GM18951 (cell line): ENCODE results near the gene KAT6B.

Experiments used
- POLR2A ChIP-seq: IDR thresholded peaks from 4 replicates; pipeline ENCODE4 v1.6.1; 2011; ENCODE audit warnings: mild to moderate bottlenecking; ENCODE audit not compliant: insufficient read length, insufficient read depth; ENCODE audit errors: extremely low read depth
- in situ Hi-C: fragments of 300-500 bp; cut with MboI; formaldehyde crosslinking; loops from one replicate; pipeline ENCODE4 v1.12.0; 2022; ENCODE audit warnings: low sequenced_read_pairs, mixed read lengths, inconsistent platforms; ENCODE audit not compliant: unreplicated experiment

KAT6B gene

DNA sequence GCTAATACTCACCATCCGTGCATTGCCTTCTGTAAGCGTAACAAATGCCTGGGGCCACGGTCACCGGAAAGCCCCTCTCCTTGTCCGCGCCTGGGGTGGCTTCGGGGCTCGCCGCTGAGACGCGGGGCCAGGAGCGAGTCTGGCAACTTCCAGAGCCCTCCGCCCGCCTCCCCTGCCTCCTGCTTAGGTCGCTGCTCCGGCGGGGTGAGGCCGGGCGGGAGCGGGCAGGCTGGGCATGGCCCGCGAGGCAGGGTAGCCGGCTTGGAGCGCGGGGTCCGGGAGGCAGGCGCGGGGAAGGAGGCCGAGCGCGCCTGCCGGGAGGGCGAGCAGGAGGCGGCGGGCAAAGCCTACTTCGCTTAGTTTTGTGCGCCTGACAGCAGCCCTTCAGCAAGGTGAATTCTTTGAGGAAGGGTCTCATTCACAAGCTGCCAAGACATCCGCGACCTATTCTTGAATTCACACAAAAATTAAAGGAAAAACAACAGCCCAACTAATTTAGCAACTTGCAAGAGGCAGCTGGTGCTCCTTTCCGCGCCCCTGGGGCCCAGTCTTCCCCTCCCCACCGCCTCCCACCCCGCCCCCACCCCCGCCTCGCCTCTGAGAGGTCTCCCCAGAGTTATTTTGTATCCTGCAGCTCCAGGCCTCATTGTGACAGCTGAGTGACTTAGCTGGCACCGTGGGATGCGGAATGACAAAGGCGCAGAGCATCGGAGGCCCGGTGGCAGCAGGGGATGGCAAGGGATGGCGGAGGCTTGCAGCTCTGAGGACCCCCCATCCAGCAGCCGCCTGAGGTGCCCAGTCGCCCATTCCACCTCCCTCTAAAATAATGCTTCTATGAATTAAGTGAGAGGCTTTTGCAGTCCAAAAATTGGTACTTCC lies 12.8 kb upstream of the KAT6B start:
- no peak for TF ChIP-seq POLR2A
- in situ Hi-C loops = no loop called here

DNA sequence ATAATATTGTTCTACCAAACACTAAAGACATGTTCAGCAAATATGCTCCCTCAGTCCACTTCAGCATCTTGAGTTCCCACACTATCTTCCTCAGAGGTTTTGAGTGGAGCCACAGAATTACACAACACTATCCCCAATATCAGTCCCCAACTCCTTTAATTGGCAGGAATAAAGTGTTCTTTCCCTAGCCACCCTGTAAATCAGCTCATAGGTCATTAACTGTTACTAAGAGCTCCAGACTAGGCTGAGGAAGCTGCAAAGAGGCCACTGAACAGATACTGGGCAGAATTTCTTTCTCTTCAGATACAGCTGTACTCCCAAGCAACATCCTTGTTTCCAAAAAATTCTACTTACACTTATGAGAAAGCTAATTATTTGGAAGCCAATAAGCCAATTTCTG lies 11.6 kb upstream of the KAT6B start:
- TF ChIP-seq POLR2A = no peak
- in situ Hi-C loops = no loop called here

DNA sequence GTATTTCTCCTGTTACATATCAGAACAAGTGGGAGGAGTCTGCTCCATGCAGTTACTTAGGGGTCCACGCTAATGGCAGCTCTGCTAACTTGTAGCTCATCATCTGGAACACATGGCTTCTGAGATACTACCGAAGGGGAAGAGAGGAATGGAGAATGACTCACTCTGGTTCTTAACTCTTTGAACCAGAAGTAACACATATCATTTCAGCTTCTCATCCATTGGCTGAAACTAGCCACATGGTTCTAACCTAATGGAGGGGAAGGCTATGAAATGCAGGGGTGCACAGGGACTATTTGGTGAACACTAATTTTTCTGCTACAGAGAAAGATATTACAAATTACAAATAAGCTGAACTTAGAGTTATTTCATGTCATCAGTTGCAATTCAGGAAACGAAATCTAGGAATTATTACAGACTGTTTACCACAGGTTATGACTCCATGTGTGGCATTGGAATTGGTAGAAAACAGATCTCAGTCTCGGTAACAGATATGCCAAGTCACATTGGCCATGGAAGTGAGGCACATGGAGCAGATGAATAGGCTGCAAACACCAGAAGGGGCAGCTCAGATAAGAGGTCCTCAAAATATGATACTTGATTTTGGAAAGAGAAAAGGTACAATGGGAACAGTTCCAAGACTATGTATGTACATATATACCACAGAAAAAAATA lies 9.4 kb upstream of the KAT6B start:
- TF ChIP-seq POLR2A = no peak
- in situ Hi-C loops = no loop called here

DNA sequence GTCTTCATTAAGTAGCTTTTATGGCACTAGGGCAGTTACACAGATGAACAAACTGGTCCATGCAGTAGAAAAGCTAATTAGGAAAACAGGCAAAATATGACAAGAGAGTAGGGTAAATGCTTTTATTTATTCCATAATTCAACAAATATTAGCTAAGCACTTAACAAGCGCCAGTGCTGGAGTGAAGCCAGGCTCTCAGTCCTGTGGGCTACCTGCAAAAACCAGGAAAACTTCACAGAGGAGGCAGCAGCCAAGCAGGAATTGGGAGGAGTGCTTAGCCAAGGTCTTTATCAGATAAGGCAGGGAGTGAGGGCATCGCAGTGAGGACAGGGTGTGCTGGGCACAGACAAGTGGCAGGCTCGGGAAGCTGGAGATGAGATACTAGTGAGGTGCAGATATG lies 4.9 kb upstream of the KAT6B start:
- in situ Hi-C loops = no loop called here
- no peak for TF ChIP-seq POLR2A

DNA sequence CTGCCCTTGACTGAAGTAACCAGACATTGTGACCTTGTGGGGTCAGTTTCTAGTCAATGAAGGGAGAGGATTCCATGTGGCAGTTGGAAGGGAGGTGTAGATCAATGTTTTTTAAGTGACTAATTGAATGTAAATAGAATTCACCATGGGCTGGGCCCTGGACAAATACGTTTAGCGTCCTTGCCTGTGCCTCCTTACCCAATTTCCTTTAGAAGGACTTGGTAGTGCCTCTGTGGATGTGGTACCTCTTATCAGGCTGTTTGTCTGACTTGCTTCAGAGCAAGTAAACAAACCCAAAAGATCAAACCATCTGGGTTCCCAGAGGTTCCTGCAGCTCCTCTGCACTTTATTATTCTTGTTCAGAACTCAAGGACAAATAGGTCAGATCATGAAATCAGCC lies 4.3 kb upstream of the KAT6B start:
- in situ Hi-C loops = no loop called here
- no peak for TF ChIP-seq POLR2A

DNA sequence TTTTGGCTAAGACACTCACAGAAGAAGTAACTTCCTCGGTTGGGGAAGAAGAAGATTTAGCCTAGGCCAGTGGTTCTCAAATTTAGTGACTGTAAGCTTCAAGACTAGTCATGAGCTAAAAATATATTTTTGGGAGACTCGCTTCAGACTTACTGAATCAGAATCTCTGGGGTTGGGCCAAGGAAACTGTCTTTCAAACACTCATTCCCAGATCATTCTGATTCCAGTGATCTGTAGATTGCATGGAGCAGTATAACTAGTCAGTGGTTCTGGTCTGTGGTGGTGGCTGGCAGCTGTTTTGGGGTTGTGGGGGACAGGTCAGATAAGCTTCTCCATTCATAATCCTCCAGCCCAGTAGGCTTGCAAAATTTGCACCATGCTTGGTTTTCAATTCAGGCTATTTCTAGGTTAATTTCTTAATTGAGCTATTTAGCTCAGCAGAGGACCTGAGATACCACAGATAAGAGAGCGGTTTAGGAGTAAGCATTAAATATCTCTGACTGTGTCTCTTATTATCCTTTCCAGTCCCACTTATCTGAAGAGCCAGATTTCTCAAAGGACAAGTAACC lies 3.8 kb upstream of the KAT6B start:
- in situ Hi-C loops = no loop called here
- no peak for TF ChIP-seq POLR2A

DNA sequence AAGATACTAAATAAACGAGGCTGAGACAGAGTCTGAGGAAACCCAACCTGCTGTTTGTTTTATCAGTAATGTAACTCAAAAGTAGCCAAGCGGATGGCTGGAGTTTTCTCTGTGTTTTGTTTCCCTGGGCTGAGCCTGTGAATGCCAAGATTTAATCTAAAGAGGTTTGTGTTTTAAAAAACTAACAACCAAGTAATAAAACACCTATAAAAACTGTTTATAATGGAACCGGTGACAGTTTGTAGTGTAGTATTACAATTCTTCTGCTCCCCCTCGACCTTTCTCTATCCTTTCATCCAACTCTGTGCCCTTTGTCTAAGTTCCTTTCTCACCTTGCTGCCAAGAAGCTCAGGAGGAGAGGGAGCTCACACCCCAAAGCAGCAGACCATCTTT lies 2.6 kb upstream of the KAT6B start:
- TF ChIP-seq POLR2A = no peak
- in situ Hi-C loops = no loop called here

DNA sequence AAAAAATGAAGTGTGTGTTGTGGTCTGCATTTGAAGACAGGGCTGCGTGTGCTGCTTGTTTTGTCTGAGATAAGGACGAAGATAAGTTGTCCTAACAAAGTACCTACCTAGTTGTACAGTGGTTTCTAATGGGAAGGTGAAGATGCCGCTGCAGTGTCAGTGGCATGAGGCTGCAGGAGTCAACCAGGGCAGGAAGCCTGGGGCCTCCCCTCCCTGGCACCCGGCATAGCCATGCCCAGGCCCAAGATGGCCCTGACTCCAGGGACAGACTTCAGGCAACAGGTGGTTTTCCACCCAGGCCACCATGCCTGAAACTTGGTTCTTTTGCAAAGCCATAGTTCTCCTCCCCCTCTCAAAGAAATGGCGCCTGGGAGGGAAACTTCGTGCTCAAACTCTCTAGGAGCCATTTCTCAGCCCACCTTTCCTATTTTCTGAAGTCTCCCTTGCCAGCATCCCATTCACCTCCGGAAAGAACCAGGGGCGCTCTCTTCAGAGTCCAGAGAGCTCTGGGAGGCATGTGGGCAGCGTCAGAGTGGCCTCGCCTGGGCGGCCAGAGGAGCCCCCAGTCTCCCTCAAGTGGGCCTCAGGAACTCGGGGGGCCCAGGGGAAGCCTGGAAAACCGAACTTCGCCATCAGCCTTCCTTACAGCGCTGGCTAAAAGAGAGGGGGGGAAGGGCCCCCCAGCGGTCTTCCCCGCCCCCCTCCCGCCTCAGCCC lies 2.1 kb upstream of the KAT6B start:
- no peak for TF ChIP-seq POLR2A
- in situ Hi-C loops = no loop called here

DNA sequence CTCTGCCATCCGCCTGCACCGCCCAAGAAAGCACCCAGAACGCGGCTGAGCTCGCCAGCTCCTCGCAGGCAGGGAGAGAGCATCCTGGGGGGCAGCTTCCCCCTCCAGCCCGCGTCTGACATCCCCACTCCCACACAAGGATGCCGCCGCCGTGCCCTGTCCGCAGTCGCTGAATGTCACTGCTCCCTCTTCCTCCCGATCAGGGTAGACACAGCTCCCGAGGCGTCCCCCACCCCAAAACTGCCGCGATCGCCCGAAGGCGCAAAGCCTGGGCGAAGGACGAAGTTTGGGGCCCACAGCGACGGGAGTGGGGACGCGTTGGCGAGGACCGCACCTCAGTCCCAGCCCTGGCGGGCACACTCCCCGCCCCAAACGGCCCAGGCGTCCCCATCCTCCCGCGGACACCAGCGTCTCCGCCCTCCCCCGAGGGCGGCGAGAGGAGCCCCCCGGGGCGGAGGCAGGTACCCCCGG lies 1.5 kb upstream of the KAT6B start:
- in situ Hi-C loops = no loop called here
- TF ChIP-seq POLR2A = peak; percentile 44

DNA sequence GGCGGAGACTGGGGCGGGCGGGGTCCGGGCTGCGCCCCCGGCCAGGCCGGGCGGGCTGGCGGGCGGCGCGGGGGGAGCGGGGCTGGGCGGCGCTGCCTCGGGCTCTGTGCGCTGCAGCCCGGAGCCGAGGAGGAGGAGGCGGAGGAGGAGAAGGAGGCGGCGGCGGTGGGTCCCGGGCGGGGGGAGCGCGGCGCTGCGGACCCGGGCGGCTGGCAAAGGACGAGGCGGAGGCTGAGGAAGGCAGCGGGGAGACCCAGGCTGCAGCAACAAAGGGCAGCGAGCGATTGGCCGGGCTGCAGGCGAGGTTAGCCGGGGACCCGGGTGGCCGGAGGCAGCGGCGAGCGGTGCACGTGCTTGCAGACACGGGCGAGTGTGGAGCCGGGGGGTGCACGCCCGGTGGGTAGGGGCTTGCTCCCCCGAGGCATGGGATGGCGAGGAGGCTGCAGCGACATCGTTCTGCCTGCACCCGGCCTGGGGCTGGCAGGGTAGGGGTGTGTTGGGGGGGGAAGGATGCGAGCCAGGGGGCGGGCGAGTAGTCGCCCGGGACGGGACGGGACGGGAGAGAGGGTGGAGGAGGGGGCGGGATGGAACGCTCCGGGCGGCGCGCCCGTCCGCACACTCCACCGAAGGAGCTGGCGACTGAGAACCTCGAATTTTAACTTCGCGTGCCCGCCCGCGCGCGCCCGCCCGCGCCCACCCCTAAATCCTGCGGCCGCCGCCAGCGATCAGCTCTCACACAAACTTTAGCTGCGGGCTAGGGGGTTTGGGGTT lies 844 bp upstream of the KAT6B start:
- peak; percentile 44 for TF ChIP-seq POLR2A
- in situ Hi-C loops = no loop called here

DNA sequence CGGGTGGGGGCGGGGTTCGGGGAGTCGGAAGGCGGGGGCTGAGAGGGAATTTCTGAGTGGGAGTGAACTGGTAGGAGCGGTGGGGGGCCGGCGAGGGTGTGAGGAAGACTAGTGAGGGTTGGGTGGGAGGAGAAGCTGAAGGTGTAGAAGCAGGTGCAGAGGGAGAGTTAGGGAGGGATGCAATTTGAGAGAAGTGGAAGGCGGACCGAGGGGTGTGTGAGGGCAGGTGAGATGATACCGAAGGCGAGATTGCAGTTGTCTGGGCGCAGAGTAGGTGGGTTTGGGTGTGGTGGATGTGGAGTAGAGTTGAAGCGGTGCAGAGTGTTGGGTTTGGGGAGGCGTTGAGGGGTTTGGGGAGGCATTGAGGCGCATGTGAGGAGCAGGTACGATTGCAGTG lies 643 bp downstream of the KAT6B start:
- TF ChIP-seq POLR2A = no peak
- in situ Hi-C loops = no loop called here

DNA sequence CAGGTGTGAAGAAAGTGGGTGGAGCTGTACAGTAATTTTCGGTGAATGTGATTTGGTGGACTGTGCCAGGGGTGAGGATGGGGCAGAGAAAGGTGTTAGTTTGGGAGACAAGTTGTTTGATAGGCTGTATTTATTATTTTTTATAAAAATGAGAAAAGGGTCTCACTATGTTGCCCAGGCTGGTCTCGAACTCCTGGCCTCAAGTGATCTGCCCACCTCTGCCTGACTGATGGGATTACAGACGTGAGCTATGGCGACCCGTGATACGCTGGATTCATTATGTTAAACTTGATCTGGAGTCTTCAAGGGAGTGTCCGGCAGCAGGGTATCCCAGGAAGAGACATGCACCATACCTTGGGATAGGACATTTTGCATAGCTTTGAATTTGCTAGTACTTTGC lies 1.3 kb downstream of the KAT6B start:
- no peak for TF ChIP-seq POLR2A
- in situ Hi-C loops = no loop called here
